ENCODE measurements around the gene EIF4G3. TPM values are rescaled to one million over a fixed set of nuclear protein-coding genes. Genes with fewer than 3 reads are reported as not detected.
"Not testable (repeated sequence)": the region's sequence is repeated elsewhere in the genome, so short reads cannot be mapped to it uniquely, and the experiment has no call there.

Gene EIF4G3
- total RNA-seq, 1 donor from 2014 or later, result 28.4 TPM

DNA sequence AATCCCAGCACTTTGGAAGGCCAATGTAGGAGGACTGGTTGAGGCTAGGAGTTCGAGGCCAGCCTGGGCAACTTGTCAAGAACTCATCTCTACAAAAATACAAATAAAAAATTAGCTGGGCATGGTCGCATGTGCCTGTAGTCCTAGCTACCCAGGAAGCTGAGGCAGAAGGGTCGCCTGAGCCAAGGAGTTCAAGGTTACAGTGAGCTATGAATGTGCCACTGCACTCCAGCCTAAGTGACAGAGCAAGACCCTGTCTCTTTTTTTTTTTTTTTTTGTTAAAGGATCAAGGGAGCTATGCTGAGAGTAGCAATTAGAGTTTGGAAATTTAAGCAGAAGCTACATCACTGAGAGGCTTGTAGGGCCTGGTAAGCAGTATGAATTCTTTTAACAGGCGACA lies 70.9 kb downstream of the EIF4G3 start:
- no peak for DNase-seq (ENCODE audit: low read depth in 2 of 2)

DNA sequence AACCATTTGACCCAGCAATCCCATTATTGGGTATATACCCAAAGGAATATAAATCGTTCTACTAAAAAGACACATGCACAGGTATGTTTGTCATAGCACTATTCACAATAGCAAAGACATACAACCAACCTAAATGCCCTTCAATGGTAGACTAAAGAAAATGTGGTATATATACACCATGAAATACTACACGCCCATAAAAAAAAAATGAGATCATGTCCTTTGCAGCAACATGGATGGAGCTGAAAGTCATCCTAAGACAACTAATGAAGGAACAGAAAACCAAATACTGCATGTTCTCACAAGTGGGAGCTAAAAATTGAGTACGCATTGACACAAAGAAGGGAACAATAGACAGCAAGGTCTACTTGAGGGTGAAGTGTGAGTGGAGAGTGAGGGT lies 72.0 kb downstream of the EIF4G3 start:
- DNase-seq (ENCODE audit: low read depth in 2 of 2), result no peak

DNA sequence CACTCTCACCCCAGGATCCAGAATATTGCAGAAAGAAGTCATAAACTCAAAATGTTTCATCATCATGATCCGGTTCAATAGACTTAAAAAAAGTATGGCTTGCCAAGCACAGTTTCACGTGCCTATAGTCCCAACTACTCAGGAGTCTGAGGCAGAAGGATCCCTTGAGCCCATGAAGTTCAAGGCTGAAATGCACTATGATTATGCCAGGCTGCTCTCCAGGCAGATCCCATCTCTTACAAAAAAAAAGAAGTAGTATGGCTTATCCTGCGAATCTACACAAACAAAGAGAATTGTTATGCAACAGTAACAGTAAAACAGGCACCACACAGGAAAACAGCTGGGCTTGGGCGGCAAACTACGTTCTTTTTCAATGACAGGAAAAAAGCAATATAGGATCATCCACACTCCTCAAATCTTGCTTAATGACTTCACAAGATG lies 76.2 kb downstream of the EIF4G3 start:
- peak; percentile 55 to 78 for DNase-seq (ENCODE audit: low read depth in 2 of 2)

DNA sequence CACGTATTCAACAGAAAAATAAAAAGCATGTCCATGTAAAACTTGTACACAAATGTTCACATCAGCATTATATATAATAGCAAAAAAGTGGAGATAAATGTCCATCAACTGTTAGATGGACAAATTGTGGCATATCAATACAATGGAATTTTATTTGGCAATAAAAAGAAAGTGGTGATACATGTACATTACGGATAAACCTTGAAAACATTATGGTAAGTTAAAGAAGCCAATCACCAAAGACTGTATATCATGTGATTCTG lies 76.9 kb downstream of the EIF4G3 start:
- no peak for DNase-seq (ENCODE audit: low read depth in 2 of 2)

DNA sequence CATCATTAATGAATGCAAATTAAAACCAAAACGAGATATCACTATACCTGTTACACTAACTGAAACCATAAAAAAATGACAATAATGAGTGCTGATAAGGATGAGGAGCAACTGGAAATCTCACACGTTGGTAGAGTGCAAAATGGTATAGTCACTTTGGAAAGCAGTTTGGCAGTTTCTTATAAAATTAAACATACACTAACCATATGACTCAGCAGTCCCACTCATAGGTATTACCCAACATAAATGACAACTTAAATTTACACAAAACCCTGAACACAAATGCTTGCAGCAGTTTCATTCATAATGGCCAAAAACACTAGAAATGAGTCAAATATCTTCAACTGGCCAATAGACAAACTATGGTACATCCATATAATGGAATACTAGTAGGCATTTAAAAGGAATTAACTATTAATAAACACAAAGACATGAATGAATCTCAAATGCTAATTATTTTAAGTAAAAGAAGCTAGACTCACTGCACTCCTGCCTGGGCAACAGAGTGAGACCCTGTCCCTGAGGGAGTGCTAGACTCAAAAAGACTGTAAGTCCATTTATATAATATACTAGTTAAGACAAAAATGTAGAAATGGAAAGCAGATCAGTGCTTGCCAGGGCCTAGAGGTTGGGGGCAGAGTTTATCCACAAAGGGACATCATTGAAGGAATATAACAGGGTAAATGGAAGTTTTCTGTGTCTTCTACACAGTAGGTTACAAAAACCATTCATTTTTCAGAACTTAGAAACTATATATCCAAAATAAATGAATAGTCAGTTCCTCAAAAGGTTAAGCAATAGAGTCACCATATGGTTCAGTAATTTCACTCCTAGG lies 77.4 kb downstream of the EIF4G3 start:
- no peak for DNase-seq (ENCODE audit: low read depth in 2 of 2)

DNA sequence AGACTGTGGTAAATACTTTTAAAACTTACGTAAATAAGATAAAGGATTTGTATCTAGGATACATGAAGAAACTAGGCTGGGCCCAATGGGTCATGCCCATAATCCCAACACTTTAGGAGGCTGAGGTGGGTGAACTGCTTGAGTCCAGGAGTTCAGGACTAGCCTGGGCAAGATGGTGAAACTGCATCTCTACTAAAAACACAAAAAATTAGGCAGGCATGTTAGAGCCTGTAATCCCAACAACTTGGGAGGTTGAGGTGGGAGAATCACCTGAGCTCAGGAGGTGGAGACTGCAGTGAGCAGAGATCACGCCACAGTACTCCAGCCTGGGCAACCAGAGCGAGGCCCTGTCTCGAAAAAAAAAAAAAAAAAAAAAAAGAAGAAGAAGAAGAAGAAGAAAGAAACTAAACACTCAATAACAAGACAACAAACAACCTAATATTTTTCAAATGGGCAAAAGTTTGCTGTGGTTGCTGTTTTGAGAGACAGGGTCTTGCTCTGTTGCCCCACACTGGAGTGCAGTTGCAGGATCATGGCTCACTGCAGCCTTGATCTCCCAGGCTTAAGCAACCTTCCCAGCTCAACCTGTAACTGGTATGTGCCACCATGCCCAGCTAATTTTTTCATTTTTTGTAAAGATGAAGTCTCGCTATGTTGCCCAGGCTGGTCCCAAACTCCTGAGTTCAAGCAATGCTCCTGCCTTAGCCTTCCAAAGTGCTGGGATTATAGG lies 78.3 kb downstream of the EIF4G3 start:
- DNase-seq (ENCODE audit: low read depth in 2 of 2), result no peak

DNA sequence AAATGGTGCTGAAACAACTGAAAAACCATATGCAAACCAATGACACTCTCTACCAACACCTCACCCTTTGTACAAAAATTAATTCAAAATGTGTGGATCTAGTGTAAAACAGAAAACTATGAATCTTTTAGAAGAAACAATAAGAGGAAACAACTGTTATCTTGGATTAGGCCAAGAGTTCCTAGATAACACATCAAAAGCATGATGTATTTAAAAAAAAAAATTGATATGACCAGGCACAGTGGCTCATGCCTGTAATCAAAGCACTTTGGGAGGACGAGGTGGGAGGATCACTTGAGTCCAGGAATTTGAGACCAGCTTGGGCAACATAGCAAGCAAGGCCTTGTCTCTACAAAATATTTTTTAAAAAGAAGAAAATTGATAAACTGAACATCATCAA lies 79.0 kb downstream of the EIF4G3 start:
- peak; percentile 14 to 87 for DNase-seq (ENCODE audit: low read depth in 2 of 2)

DNA sequence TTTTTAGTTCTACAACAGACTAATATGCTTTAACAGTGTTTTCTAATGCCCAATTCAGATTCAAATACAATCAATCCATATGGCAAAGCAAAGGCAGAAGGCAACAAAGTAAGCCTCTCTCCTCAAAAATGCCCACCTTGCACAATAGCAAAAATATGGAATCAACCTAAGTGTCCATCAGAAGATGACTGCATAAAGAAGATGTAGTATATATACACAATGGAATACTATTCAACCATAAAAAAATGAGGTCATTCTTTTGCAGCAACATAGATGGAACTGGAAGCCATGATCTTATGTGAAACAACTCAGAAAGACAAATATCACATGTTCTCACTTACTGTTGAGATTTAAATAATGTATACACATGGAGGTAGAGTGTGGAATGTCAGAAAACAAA lies 80.7 kb downstream of the EIF4G3 start:
- DNase-seq (ENCODE audit: low read depth in 2 of 2), result no peak

DNA sequence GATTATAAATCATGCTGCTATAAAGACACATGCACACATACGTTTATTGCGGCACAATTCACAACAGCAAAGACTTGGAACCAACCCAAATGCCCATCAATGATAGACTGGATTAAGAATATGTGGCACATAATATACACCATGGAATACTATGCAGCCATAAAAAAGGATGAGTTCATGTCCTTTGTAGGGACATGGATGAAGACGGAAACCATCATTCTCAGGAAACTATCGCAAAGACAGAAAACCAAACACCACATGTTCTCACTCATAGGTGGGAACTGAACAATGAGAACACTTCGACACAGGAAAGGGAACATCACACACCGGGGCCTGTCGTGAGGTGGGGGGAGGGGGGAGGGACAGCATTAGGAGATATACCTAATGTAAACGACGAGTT lies 82.4 kb downstream of the EIF4G3 start:
- DNase-seq (ENCODE audit: low read depth in 2 of 2), result not testable (repeated sequence)

DNA sequence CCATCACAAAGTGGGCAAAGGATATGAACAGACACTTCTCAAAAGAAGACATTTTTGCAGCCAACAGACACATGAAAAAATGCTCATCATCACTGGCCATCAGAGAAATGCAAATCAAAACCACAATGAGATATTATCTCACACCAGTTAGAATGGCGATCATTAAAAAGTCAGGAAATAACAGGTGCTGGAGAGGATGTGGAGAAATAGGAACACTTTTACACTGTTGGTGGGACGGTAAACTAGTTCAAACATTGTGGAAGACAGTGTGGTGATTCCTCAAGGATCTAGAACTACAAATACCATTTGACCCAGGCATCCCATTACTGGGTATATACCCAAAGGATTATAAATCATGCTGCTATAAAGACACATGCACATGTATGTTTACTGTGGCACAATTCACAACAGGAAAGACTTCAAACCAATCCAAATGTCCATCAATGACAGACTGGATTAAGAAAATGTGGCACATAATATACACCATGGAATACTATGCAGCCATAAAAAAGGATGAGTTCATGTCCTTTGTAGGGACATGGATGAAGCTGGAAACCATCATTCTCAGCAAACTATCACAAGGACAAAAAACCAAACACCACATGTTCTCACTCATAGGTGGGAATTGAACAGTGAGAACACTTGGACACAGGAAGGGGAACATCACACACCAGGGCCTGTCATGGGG lies 83.3 kb downstream of the EIF4G3 start:
- DNase-seq (ENCODE audit: low read depth in 2 of 2), result not testable (repeated sequence)

DNA sequence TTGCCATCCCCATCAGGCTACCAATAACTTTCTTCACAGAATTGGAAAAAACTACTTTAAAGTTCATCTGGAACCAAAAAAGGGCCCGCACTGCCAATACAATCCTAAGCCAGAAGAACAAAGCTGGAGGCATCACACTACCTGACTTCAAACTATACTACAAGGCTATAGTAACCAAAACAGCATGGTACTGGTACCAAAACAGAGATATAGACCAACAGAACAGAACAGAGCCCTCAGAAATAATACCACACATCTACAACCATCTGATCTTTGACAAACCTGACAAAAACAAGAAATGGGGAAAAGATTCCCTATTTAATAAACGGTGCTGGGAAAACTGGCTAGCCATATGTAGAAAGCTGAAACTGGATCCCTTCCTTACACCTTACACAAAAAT lies 84.2 kb downstream of the EIF4G3 start:
- DNase-seq (ENCODE audit: low read depth in 2 of 2), result not testable (repeated sequence)

DNA sequence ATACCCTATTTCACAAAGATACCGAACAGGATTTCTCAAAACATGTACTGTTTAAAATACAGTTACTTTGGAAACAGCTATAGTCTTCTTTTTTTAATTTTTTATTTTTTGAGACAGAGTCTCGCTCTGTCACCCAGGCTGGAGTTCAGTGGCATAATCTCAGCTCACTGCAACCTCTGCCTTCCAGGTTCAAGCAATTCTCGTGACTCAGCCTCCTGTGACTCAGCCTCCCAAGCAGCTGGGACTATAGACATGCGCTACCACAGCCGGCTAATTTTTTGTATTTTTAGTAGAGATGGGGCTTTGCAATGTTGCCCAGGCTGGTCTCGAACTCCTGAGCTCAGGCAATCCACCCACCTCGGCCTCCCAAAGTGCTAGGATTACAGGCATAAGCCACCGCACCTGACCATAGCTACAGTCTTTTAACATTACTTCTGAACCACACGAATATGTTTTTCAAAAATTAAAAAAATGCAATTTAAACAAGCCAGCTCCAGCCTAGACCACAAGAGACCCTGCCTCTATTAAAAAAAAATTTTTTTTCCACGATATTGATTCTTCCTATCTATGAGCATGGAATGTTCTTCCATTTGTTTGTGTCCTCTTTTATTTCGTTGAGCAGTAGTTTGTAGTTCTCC lies 85.5 kb downstream of the EIF4G3 start:
- peak; percentile 23 to 93 for DNase-seq (ENCODE audit: low read depth in 2 of 2)

DNA sequence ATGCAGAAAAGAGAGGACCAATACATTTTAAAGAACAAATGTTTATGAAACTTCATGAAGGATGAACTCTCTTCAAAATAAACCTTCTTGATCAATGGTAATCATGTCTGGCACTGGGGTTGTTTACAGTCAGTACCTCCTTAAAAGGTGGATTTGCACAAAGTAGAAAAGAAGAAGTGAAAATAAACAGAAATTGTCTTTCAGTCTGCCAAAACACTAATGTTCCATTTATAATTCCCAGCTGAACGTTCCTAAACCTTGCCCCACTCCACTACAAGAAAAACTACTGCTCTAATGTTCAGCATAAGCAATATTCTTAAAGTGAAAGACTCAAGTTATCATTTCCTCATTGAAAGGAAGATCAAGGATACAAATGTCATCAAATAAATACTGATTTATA lies 86.2 kb downstream of the EIF4G3 start:
- no peak for DNase-seq (ENCODE audit: low read depth in 2 of 2)

DNA sequence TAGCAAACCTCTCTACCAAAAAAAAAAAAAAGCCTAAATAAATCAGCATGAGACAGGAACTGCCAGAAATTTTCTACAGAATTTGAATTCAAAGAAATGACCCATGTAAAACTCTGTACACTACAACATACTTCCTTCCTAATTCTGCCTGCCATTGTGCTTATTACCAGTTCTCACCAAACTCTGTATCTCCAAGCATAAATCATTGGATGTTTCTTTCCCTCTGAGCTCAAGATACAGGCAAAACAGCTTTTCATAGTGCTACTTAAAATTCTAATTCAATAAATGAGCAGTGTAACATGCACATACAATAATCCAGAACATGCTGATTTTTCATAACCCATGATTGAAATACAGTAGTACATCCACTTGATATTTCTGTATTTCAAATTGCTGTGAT lies 87.0 kb downstream of the EIF4G3 start:
- DNase-seq (ENCODE audit: low read depth in 2 of 2), result peak in 1 of 2 donors; percentile 54

DNA sequence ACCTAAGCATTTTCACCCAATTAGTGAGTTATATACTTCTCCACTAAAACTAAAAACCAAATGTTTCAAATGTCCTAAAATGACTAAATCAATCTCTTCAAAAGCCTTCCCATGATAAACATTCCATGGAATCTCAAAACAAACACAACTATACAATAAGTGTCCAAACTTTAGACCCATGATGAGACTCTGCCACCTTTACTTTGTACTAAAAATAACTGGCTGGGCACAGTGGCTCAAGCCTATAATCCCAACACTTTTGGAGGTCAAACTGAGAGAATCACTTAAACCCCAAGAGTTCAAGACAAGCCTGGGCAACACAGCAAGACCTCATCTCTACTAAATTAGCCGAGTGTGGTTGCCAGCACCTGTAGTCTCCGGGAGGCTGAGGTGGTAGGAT lies 87.4 kb downstream of the EIF4G3 start:
- no peak for DNase-seq (ENCODE audit: low read depth in 2 of 2)

DNA sequence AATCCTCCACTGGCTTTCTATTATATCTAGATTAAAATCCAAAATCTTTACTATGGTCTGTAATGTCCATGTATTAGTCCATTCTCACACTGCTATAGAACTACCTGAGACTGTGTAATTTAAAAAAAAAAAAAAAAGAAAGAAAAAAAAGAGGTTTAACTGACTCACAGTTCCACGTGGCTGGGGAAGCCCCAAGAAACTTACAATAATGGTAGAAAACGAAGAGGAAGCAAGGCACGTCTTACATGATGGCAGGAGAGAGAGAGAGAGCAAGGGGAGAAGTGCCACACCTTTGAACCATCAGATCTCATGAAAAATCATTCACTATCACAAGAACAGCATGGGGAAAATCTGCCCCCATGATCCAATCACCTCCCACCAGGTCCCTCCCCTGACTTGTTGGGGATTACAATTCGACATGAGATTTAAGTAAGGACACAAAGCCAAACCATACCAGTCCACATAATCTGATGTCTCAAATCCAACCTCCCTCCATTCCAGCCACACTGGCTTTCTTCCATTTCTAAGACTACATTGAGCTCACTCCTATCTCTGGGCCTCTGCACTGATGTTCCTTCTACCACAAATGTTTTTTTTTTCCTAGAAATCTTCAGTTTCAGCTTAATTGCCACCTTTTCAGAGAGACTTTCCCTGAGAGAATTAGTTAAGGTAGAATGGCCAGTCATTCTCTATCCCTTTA lies 92.4 kb downstream of the EIF4G3 start:
- DNase-seq (ENCODE audit: low read depth in 2 of 2), result peak in 1 of 2 donors; percentile 17

DNA sequence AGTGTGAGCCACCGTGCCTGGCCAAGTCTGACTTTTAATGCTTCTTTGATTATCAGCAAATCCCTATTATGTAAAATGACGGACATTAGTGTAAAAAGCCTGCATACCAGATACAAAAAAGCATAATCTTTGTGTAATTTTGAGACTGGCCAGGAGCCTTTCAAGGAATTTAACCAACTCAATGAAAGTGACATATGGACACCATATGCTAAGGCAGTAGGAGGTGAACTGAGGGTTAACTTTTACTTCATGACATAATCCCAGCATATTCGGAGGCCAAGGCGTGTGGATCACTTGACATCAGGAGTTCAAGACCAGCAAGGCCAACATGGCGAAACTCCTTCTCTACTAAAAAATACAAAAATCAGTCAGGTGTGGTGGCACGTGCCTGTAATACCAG lies 94.6 kb downstream of the EIF4G3 start:
- DNase-seq (ENCODE audit: low read depth in 2 of 2), result no peak

DNA sequence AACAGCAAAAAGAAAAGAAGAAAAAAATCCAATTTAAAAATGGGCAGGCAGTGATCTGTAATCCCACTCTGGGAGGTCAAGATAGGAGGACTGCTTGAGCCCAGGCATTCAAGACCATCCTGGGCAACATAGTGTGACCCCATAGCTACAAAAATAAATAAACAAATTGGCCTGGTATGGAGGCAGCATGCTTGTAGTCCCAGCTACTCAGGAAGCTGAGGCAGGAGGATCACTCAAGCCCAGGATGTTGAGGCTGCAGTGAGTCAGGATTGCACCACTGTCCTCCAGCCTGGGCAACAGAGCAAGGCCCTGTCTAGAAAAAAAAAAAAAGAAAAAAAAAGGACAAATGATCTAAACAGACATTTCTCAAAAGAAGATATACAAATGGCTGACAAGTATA lies 99.6 kb downstream of the EIF4G3 start:
- DNase-seq (ENCODE audit: low read depth in 2 of 2), result peak; percentile 30 to 90

DNA sequence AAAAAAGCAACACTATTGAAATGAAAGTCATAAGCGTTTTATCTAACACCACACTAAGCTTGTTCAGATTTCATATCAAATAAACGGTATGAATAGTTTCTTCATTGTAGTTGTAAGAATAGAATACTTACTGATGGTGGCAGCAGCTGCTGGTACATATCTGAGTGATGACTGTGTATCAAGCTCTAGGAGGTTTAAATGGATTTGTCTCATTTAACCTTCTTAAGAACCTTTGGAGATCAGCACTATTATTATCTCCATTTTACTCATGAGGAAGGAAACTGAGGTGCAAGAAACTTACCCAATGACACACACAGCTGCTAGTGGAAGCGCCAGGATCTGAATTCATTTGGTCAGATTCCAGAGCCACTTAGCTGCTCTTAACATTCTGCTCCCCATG lies 104.0 kb downstream of the EIF4G3 start:
- peak in 1 of 2 donors; percentile 47 for DNase-seq (ENCODE audit: low read depth in 2 of 2)

DNA sequence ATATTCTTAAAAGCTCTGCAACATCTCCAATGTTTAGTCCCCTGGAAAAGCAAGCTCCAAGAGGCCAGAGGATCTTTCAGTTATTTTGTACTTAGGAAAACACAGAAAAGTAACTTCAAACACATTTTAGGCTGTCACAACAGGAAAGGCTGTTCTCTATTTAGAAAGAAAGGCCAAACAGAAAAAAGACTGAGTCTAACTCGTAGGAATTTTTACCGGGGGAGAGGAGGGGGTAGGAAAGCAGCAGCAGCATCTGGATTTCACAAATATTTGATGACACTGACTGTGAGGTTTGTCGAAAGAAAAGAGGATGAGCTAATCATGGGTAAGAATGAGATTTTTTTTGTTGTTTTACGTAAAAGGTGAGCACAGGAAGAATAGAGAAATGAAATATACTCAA lies 107.1 kb downstream of the EIF4G3 start:
- DNase-seq (ENCODE audit: low read depth in 2 of 2), result peak; percentile 17 to 50

DNA sequence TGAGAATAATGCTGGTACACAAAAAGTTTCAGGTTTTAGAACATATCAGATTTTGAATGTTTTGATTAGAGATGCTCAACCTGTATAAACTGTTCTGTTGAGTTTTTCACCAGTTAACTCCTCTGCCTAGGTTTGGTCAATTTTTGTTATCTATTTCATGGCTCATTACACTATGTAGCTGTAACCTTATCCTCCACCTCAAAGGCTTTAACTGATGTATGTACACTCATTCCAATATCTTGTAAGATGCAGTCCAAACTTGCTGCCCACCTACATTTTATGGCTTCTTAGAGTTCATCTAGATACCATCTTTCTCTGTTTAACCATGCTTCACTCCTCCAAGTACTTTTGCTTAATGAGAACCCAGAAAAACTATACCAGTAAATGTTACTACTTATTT lies 107.8 kb downstream of the EIF4G3 start:
- no peak for DNase-seq (ENCODE audit: low read depth in 2 of 2)
